Measurements from ENCODE around the gene ANKRD28.

ANKRD28 gene

DNA sequence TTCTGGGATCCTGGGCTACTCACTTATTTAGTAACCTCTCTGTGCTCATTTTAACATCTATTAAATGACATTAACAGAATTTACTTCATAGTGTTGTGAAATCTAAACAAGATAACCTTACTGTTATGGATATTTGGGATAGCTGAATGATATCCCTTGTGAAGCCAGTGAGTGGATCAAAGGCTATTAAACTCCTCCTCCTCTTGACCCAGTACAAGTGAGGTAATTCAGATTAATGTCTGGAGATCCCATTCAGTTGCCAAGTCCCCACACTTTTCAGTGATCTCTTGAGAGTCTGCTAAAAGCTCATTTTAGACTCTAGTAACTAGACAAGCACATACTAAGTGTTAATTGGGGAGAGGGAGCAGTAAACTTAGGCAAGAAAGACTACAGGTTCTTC, 2.5 kb upstream of the ANKRD28 start:
- H3K9ac ChIP-seq (ENCODE audit: insufficient read length): no peak overlapping the region

DNA sequence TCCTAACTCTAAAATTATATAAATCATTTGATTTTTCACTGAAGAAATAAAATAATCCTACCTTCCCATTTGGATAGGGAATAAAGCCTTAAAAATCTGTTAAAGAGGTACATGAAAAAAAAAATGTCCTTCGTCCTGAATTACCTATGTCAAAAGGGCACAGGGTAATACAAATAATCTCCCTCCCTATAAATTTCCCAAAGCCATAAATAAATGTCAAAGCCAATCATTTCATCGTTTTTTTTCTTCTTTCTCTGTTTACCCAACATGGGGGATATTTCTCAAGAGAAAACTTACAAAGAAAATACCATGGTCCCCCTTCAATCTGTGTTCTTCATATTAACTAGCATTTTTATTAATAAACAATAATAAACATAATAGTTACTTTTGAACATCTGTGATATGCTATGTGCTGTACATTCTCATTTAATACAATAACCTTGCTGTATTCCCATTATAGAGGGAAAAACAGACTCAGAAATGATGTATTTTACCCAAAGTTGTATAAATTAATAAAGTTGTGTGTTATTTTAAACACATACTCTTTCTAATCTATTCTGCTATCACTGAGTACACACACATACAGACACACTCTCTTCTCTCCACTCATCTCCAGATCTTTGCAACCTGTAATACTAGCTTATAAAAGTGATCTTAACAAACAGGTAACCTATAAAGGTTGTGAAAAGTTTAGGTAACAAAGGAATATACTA, 910 bp upstream of the ANKRD28 start:
- no peaks in the 10 kb centered on the region for H3K9me3 ChIP-seq (ENCODE audit: low read depth, low read length)
- no peak for DNase-seq (ENCODE audit: low read depth, low spot score)
- H3K27ac ChIP-seq: peak overlapping the region; percentile 92; the same call in 1 of the 2 replicates
- H3K36me3 ChIP-seq (ENCODE audit: insufficient read depth, low read length): no peaks in the 10 kb centered on the region
- no peak overlapping the region for H3K9ac ChIP-seq (ENCODE audit: insufficient read length)
- no peak overlapping the region; the same call in 1 of the 2 replicates for H3K4me3 ChIP-seq
- no peak for TF ChIP-seq EZH2 (IDR thresholded peaks at IDR 0.05)
- no peak for TF ChIP-seq POLR2AphosphoS5 (IDR thresholded peaks at IDR 0.05; ENCODE audit: borderline replicate concordance, low read depth, low read length)
- no peak for TF ChIP-seq FOXP2 (optimal IDR thresholded peaks at IDR 0.05; ENCODE audit: control extremely low read depth, extremely low read length, insufficient read depth)

More for the DNA sequence above, 2.5 kb upstream of the ANKRD28 start:
- Histone ChIP-seq H3K27ac (no peak overlapping the region), H3K9me3 (ENCODE audit: low read depth, low read length) (no peaks in the 10 kb centered on the region), H3K4me3 (no peak overlapping the region), H3K36me3 (ENCODE audit: insufficient read depth, low read length) (no peaks in the 10 kb centered on the region)
- DNase-seq (ENCODE audit: low read depth, low spot score): no peak
- no peak for TF ChIP-seq FOXP2 (optimal IDR thresholded peaks at IDR 0.05; ENCODE audit: control extremely low read depth, extremely low read length, insufficient read depth)
- TF ChIP-seq POLR2AphosphoS5 (IDR thresholded peaks at IDR 0.05; ENCODE audit: borderline replicate concordance, low read depth, low read length): no peak
- TF ChIP-seq EZH2 (IDR thresholded peaks at IDR 0.05): no peak

DNA sequence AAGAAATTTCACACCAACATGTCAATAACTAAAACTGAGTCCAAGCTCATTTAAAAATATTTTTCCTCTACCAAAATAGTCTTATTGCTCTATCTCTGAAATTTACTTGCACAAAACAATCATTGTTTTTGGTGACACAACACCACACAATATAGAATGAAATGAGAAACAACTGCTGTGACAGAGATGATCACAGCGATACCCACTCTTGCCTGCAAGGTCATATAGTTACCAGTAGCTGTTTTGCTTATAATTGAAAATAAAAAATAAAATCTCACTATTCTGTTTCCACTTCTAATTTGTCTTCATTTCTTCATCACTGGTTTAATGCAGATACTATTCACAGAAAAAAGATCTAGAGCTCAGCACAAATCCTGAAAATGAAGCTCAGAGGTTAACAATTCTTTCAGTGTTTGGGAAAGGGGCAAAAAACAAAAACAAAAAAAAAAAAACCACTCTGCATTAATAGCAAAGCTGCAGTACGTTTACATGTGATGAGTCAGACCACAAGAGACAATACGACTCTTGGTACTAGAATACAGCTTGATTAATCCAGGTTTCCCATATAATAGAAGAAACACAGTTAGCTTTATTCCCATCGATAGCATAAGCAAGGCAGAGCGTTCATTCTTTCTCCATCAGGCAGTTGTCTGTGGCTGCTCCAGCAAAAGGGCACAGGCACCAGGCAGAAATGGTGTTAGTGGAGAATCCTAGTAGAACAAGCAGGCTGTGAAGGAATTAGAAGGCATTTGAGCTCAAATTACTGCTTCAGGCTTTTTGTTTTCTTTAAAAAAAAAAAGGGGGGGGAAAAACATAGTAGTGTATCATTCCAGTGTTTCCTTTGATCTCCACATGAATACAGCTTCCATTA, 773 bp downstream of the ANKRD28 start:
- no peak for DNase-seq (ENCODE audit: low read depth, low spot score)
- H3K4me3 ChIP-seq: peak overlapping the region; percentile 75
- H3K27ac ChIP-seq: peak overlapping the region; percentile 92
- H3K9ac ChIP-seq (ENCODE audit: insufficient read length): peak overlapping the region; percentile 76
- no peaks in the 10 kb centered on the region for H3K36me3 ChIP-seq (ENCODE audit: insufficient read depth, low read length)
- no peaks in the 10 kb centered on the region for H3K9me3 ChIP-seq (ENCODE audit: low read depth, low read length)
- TF ChIP-seq POLR2AphosphoS5 (IDR thresholded peaks at IDR 0.05; ENCODE audit: borderline replicate concordance, low read depth, low read length) (no peak), EZH2 (IDR thresholded peaks at IDR 0.05) (no peak), FOXP2 (optimal IDR thresholded peaks at IDR 0.05; ENCODE audit: control extremely low read depth, extremely low read length, insufficient read depth) (no peak)

DNA sequence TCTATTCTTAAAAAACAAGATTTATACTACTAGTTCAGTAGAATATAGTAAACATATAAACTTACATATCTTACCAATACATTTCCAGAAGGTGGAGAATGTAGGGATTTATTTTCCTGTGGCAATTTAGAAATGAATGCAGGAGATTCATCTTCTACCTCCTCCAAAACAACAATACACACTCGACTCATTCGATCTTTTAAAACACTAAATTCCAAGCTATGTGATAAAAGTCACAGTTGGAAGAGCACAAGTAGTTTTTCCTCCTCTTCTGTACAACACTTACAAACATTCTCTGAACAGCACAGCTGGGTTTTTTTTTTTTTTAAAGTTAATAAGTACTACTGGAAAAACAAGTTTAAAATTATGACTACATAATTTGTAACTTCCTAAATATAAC, 1.4 kb downstream of the ANKRD28 start:
- H3K27ac ChIP-seq: peak overlapping the region; percentile 92
- no peaks in the 10 kb centered on the region for H3K9me3 ChIP-seq (ENCODE audit: low read depth, low read length)
- DNase-seq (ENCODE audit: low read depth, low spot score): no peak
- no peaks in the 10 kb centered on the region for H3K36me3 ChIP-seq (ENCODE audit: insufficient read depth, low read length)
- peak overlapping the region; percentile 76 for H3K9ac ChIP-seq (ENCODE audit: insufficient read length)
- TF ChIP-seq FOXP2 (optimal IDR thresholded peaks at IDR 0.05; ENCODE audit: control extremely low read depth, extremely low read length, insufficient read depth): no peak
- TF ChIP-seq POLR2AphosphoS5 (IDR thresholded peaks at IDR 0.05; ENCODE audit: borderline replicate concordance, low read depth, low read length): no peak
- no peak for TF ChIP-seq EZH2 (IDR thresholded peaks at IDR 0.05)
- H3K4me3 ChIP-seq: peak overlapping the region; percentile 75

DNA sequence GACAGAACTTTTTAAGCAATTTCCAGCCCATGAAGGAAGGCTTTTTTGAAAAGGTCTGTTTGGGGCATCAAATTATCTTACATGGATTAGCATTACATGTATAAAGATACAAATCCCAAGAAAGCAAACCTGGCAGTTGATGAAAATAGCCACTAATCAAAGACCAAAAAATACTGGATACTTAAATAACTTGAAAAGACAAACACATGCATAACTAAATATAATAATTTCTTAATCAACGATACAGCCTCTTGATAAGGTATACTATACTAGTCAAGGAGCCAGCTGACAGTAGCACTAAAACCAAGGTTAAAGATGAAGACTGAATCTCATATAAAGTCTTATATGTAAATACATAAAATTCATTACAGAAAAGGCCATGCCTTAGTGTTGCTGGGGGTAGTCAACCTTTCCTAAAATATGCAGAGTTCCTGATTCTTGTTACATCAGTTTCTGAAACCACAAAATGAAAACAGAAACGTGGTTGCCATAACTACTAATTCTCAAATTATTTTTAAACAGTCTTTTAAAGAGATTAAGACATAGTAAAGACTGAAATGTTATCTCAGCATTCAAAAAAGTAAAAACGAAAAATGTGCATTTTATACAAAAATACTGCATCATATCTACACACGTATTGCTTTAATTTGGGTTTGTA, 2.0 kb downstream of the ANKRD28 start:
- Histone ChIP-seq H3K9ac (ENCODE audit: insufficient read length) (peak overlapping the region; percentile 76), H3K27ac (peak overlapping the region; percentile 92)
- TF ChIP-seq POLR2AphosphoS5 (IDR thresholded peaks at IDR 0.05; ENCODE audit: borderline replicate concordance, low read depth, low read length) (no peak), FOXP2 (optimal IDR thresholded peaks at IDR 0.05; ENCODE audit: control extremely low read depth, extremely low read length, insufficient read depth) (no peak), EZH2 (IDR thresholded peaks at IDR 0.05) (no peak)

DNA sequence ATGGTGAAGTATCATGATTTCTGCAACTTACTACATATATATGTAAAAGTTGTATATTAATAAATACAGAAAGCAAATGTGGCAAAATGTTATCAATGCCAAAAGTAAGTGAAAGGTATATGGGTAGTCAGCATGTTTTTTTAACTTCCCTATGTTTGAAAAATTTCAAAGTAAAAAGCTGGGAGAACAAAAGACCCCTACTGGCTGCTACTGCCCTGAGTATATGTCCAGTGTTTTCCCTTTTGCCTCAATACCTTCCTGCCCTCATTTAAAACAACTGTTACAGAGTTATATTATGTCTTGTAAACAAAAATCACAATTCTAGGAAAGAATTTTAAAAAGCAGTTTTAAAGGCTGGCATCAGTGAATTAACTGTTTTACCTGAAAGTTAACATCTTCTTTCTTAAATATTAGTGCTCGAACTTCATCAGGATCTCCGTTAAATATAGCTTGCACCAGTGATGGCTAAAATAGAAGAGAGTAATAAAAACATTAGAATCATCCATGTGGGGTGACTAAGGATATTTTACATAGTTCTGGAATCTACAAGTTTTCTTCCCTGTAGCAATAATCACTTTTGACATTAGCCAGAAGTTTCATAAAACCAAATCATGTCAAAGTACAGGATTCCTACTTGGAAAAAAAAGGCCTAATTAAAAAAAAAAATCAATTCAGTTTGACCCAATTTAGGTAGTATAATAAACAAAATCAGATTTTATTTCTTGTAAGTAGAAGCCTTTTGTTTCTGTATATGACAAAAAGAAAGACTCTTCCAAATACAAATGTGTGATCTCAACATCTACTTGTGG, 2.7 kb downstream of the ANKRD28 start:
- H3K36me3 ChIP-seq (ENCODE audit: insufficient read depth, low read length): no peaks in the 10 kb centered on the region
- H3K9ac ChIP-seq (ENCODE audit: insufficient read length): peak overlapping the region; percentile 76
- DNase-seq (ENCODE audit: low read depth, low spot score): no peak
- H3K9me3 ChIP-seq (ENCODE audit: low read depth, low read length): no peaks in the 10 kb centered on the region
- TF ChIP-seq EZH2 (IDR thresholded peaks at IDR 0.05): no peak
- H3K27ac ChIP-seq: peak overlapping the region; percentile 92; the same call in 1 of the 2 replicates
- peak overlapping the region; percentile 75 for H3K4me3 ChIP-seq

More for the DNA sequence above, 2.0 kb downstream of the ANKRD28 start:
- peak overlapping the region; percentile 75 for H3K4me3 ChIP-seq
- no peak for DNase-seq (ENCODE audit: low read depth, low spot score)
- no peaks in the 10 kb centered on the region for H3K9me3 ChIP-seq (ENCODE audit: low read depth, low read length)
- no peaks in the 10 kb centered on the region for H3K36me3 ChIP-seq (ENCODE audit: insufficient read depth, low read length)

DNA sequence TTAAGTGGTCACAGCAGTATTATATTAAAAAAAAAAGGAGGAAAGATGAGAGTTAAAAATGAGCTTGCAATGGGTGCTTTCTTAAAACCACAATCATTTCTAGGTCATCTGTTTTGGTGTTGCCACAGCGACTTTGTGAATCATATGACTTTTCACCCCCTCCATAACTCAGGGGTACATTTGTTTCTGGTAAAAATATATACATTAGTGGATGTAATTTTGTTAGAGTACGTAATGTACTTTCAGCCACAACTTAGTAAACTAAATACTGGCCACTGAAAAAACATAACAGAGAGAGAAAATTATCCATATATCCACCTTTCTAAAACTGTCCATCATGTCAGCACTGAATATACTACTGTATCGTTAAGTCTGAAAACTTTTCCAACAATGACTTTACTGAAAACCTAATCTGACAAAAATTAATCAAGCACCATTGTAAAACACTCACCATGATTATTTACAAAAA, 3.4 kb downstream of the ANKRD28 start:
- H3K4me3 ChIP-seq: peak overlapping the region; percentile 75
- no peak overlapping the region for H3K9ac ChIP-seq (ENCODE audit: insufficient read length)
- no peak for DNase-seq (ENCODE audit: low read depth, low spot score)
- H3K9me3 ChIP-seq (ENCODE audit: low read depth, low read length): no peaks in the 10 kb centered on the region
- TF ChIP-seq EZH2 (IDR thresholded peaks at IDR 0.05): no peak
- no peak for TF ChIP-seq POLR2AphosphoS5 (IDR thresholded peaks at IDR 0.05; ENCODE audit: borderline replicate concordance, low read depth, low read length)
- no peak for TF ChIP-seq FOXP2 (optimal IDR thresholded peaks at IDR 0.05; ENCODE audit: control extremely low read depth, extremely low read length, insufficient read depth)
- 0 out of 2 replicates have a peak overlapping the region, but pooled peaks have one; percentile 19 for H3K27ac ChIP-seq
- no peaks in the 10 kb centered on the region for H3K36me3 ChIP-seq (ENCODE audit: insufficient read depth, low read length)

All from SK-N-MC (cell line).